Inflammatory macrophage treated with lipopolysaccharide for 1 hour (primary cell): ENCODE data around the gene KIF1B.
"Not testable (repeated sequence)": the region's sequence is repeated elsewhere in the genome, so short reads cannot be mapped to it uniquely, and the experiment has no call there.

Source experiments
- DNase-seq, 2 donors: peaks; one replicate each; pipeline ENCODE4 v3.0.0-alpha.2; 2020 to 2022

Gene KIF1B

GRCh38 chr1:10196976-10197375 lies 13.4 kb upstream of the KIF1B start:
- DNase-seq, result no peak

DNA sequence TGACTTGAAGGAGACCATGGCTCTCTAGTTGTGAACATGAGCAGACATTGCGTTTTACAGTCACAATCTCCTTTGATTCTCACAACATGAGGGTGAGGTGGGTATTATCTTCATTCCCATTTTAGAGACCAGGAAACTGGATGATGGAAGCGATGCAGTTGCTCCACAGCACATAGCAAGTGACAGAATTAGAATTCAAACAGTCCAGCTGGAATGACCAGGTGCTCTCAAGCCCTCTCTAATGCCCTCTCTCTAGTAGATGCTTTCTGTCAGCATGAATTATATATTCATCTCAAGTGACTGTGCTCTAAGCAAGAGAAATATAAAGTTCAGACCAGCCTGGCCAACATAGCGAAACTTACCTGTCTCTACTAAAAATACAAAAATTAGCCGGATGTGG lies 9.8 kb upstream of the KIF1B start:
- no peak for DNase-seq

GRCh38 chr1:10204003-10204642 lies 6.2 kb upstream of the KIF1B start:
- DNase-seq, result no peak

DNA sequence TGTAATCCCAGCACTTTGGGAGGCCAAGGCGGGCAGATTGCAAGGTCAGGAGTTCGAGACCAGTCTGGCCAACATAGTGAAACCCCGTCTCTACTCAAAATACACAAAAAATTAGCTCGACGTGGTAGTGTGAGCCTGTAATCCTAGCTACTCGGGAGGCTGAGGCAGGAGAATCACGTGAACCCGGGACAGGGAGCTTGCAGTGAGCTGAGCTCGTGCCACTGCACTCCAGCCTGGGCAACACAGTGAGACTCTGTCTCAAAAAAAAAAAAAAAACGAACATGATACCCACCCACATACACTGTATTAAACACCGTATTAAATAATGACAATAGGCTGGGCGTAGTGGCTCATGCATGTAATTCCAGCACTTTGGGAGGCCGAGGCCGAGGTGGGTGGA lies 5.2 kb upstream of the KIF1B start:
- not testable (repeated sequence) for DNase-seq

- DNase-seq, result no peak
Measured at GRCh38 chr1:10207810-10208209, 2.6 kb upstream of the KIF1B start.

GRCh38 chr1:10208537-10208936 lies 1.8 kb upstream of the KIF1B start:
- DNase-seq, result peak; percentile 91 to 94

DNA sequence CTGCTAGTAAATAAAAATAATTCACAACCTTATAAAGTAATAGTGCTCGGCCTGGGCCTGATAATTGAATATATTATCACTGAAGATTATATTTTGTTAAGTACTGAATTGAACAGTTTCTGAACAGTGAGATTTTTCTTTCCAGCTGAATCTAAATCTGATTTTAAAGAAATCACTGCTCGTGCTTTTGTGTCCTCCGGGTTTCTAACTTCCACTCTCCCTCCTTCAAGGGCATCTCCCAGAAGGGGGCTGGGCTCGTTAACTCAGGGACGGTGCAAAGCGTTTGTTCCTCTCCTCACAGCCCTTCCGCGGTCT lies 823 bp upstream of the KIF1B start:
- no peak for DNase-seq

GRCh38 chr1:10210841-10211804 lies 753 bp downstream of the KIF1B start:
- peak; percentile 84 to 90 for DNase-seq

GRCh38 chr1:10211805-10212410 lies 1.5 kb downstream of the KIF1B start:
- DNase-seq, result no peak

DNA sequence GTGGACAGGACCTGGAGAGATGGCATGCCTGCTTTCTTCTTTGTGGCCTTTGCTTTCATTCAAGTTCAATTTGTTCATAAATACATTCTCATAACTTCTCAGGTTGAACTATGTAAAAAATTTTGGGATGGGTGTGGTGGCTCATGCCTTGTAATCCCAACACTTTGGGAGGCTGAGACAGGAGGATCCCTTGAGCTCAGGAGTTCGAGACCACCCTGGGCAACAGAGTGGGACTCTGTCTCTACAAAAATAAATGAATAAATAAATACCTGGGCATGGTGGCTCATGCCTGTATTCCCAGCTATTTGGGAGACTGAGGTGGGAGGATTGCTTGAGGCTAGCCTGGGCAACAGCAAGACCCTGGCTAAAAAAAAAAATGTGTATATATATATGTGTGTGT lies 2.1 kb downstream of the KIF1B start:
- DNase-seq, result no peak

GRCh38 chr1:10213186-10213705 lies 2.9 kb downstream of the KIF1B start:
- DNase-seq, result no peak

- DNase-seq, result peak; percentile 12 to 23
Measured at GRCh38 chr1:10216090-10216749, 5.8 kb downstream of the KIF1B start.

- DNase-seq, result peak; percentile 67 to 84
Measured at GRCh38 chr1:10217748-10218441, 7.5 kb downstream of the KIF1B start.

- DNase-seq, result no peak
Measured at GRCh38 chr1:10220200-10220599, 9.8 kb downstream of the KIF1B start.

- not testable (repeated sequence) for DNase-seq
Measured at GRCh38 chr1:10220657-10221056, 10.3 kb downstream of the KIF1B start.

- DNase-seq, result no peak
Measured at GRCh38 chr1:10225573-10225972, 15.2 kb downstream of the KIF1B start.

- DNase-seq, result no peak
Measured at GRCh38 chr1:10228528-10228927, 18.2 kb downstream of the KIF1B start.

- DNase-seq, result no peak
Measured at GRCh38 chr1:10229903-10230302, 19.5 kb downstream of the KIF1B start.

DNA sequence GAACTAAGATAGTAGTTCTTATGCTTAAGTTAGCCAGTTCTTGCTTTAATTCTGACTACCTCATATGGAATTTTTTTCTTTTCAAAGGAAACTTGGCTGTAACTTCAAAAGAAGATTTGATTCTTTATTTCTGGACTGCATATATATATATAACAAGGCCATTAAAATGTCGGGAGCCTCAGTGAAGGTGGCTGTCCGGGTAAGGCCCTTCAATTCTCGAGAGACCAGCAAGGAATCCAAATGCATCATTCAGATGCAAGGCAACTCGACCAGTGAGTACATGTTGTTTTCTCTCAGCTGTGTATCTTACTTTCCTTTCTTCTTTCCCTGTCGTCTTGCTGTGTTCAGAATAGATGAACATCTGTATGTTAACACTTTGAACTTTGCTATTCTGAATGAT lies 21.8 kb downstream of the KIF1B start:
- no peak for DNase-seq

GRCh38 chr1:10236405-10237156 lies 26.2 kb downstream of the KIF1B start:
- no peak for DNase-seq

DNA sequence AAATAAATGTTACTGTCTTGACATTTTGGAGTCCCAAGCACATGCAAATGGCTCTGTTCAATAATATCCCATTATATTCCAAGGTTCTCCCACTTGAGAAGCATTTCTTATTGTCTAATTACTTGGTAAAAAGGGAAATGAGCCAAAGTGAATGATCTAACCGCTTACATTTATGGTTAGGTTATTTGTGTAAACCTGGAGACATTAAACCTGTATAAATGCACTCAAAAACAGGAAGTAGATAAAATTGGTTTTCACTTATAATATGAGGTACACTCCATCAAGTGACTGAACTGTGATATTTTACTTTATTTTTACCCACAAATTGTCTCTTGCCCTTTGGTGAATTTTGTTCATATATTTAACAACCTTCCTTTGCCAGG lies 26.8 kb downstream of the KIF1B start:
- no peak for DNase-seq

DNA sequence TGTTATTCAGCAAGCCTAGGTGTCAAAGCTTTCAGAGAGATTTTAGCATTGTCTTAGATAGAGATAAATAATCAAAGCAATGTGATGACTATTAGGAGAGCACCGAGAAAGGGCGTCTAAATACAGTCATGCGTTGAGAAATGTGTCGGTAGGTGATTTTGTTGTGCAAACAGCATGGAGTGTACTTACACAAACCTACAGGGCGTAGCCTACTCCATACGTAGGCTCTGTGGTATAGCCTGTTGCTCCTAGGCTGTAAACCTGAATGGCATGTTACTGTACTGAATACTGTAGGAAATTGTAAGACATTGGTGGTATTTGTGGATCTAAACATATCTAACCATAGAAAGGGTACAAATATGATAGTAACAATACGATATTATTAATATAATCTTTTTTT lies 31.8 kb downstream of the KIF1B start:
- DNase-seq, result no peak
